GM21717 (cell line): ENCODE data around the gene SUGP1.

Source experiments
- ATAC-seq: cut with Tn5 transposase; IDR thresholded peaks from one replicate; pipeline ENCODE4 v1.9.1; 2021; ENCODE audit warnings: mild to moderate bottlenecking, moderate library complexity; ENCODE audit not compliant: unreplicated experiment

The SUGP1 gene

GRCh38 chr19:19342086-19343015 is 22.0 kb upstream of the SUGP1 start:
- no peak for ATAC-seq

GRCh38 chr19:19341026-19341425 is 20.7 kb upstream of the SUGP1 start:
- ATAC-seq: no peak

- ATAC-seq: no peak
These were observed 17.8 kb upstream of the SUGP1 start for GRCh38 chr19:19338082-19338481.

GRCh38 chr19:19337120-19337519 is 16.8 kb upstream of the SUGP1 start:
- no peak for ATAC-seq

GRCh38 chr19:19336597-19336996 is 16.3 kb upstream of the SUGP1 start:
- ATAC-seq: no peak

GRCh38 chr19:19335408-19336158 is 15.3 kb upstream of the SUGP1 start:
- no peak for ATAC-seq

- no peak for ATAC-seq
These were observed 14.7 kb upstream of the SUGP1 start for GRCh38 chr19:19334989-19335344.

- no peak for ATAC-seq
These were observed 14.0 kb upstream of the SUGP1 start for GRCh38 chr19:19334063-19334988.

GRCh38 chr19:19329126-19329525 is 8.8 kb upstream of the SUGP1 start:
- no peak for ATAC-seq

- ATAC-seq: no peak
These were observed 7.4 kb upstream of the SUGP1 start for GRCh38 chr19:19327672-19328071.

- ATAC-seq: no peak
These were observed 3.9 kb upstream of the SUGP1 start for GRCh38 chr19:19324059-19324770.

- ATAC-seq: no peak
These were observed 850 bp upstream of the SUGP1 start for GRCh38 chr19:19321141-19321577.

- no peak for ATAC-seq
These were observed 463 bp downstream of the SUGP1 start for GRCh38 chr19:19319732-19320360.

GRCh38 chr19:19316082-19316481 is 4.2 kb downstream of the SUGP1 start:
- ATAC-seq: no peak

- ATAC-seq: no peak
These were observed 4.9 kb downstream of the SUGP1 start for GRCh38 chr19:19315444-19315843.

GRCh38 chr19:19308373-19308772 is 11.9 kb downstream of the SUGP1 start:
- no peak for ATAC-seq

GRCh38 chr19:19306191-19306590 is 14.1 kb downstream of the SUGP1 start:
- ATAC-seq: no peak

GRCh38 chr19:19305696-19306095 is 14.6 kb downstream of the SUGP1 start:
- ATAC-seq: no peak

- ATAC-seq: no peak
These were observed 15.2 kb downstream of the SUGP1 start for GRCh38 chr19:19305066-19305465.
